HEK293 (cell line): ENCODE measurements around the gene SLC1A2.

Experiments
- CTCF ChIA-PET: fragments of 350-600 bp; formaldehyde crosslinking; extraction: SDS; loops from one replicate; lab custom pipeline; 2021; ENCODE audit warnings: antibody characterized with exemption; lab: Yijun Ruan, JAX
- POLR2A ChIA-PET: fragments of 300-600 bp; formaldehyde crosslinking; extraction: SDS; loops from one replicate; lab custom pipeline; 2020; ENCODE audit warnings: antibody characterized with exemption, inconsistent platforms; lab: Yijun Ruan, JAX
- H3K27ac ChIP-seq: fragments of 200-500 bp; sonication (Bioruptor generic); 2 replicates; pipeline ENCODE4 v1.5.1; 2014; ENCODE audit warnings: low read depth, low read length, control low read depth, inconsistent platforms; ENCODE audit errors: extremely low read depth
- H3K36me3 ChIP-seq, 2 experiments: fragments of 200-500 bp in 1 of 2; sonication (Bioruptor generic) in 1 of 2; 1 replicate in 1 of 2; 2 replicates in 1 of 2; pipeline ENCODE4 v1.5.1; 2014 to 2017; ENCODE audit warnings: inconsistent platforms in 2 of 2, low read length in 2 of 2; ENCODE audit not compliant: control insufficient read depth in 2 of 2, insufficient read depth in 1 of 2
- H3K4me1 ChIP-seq: fragments of 200-500 bp; sonication (Bioruptor generic); 2 replicates; pipeline ENCODE4 v1.5.1; 2014; ENCODE audit warnings: mild to moderate bottlenecking, low read length, inconsistent platforms; ENCODE audit not compliant: control insufficient read depth, insufficient read depth
- H3K4me3 ChIP-seq: 2 replicates; pipeline ENCODE4 v1.5.1; 2011; ENCODE audit warnings: low read depth, mild to moderate bottlenecking, control low read depth, low read length, moderate library complexity
- H3K9me3 ChIP-seq: fragments of 200-500 bp; sonication (Bioruptor generic); 2 replicates; pipeline ENCODE4 v1.5.1; 2014; ENCODE audit warnings: low read depth, low read length, inconsistent platforms; ENCODE audit not compliant: control insufficient read depth, insufficient read depth
- BCL11B ChIP-seq: fragments of 450-650 bp; formaldehyde crosslinking; IDR thresholded peaks from 2 replicates; pipeline ENCODE4 v1.5.1; 2016; ENCODE audit warnings: low read depth, missing biosample characterization, missing genetic modification characterization
- IKZF3 ChIP-seq: fragments of 450-650 bp; IDR thresholded peaks from 2 replicates; pipeline ENCODE4 v1.5.0; 2018; ENCODE audit warnings: missing biosample characterization, mild to moderate bottlenecking, missing genetic modification characterization, moderate library complexity
- SCRT2 ChIP-seq: fragments of 450-650 bp; formaldehyde crosslinking; IDR thresholded peaks from 2 replicates; pipeline ENCODE4 v1.5.1; 2016; ENCODE audit warnings: missing biosample characterization, missing genetic modification characterization
- SP7 ChIP-seq: fragments of 450-650 bp; formaldehyde crosslinking; IDR thresholded peaks from 2 replicates; pipeline ENCODE4 v1.5.1; 2016; ENCODE audit warnings: missing biosample characterization, missing genetic modification characterization
- TRIM28 ChIP-seq: IDR thresholded peaks from 2 replicates; pipeline ENCODE4 v1.6.1; 2011; ENCODE audit warnings: low read length, control low read depth, borderline replicate concordance
- ZBTB48 ChIP-seq: fragments of 450-650 bp; formaldehyde crosslinking; IDR thresholded peaks from 2 replicates; pipeline ENCODE4 v1.5.1; 2016; ENCODE audit warnings: missing biosample characterization, missing genetic modification characterization
- ZFP69B ChIP-seq: fragments of 450-650 bp; formaldehyde crosslinking; IDR thresholded peaks from 2 replicates; pipeline ENCODE4 v1.5.1; 2016; ENCODE audit warnings: missing biosample characterization, missing genetic modification characterization
- ZNF10 ChIP-seq: fragments of 450-650 bp; formaldehyde crosslinking; IDR thresholded peaks from 2 replicates; pipeline ENCODE4 v1.5.1; 2017; ENCODE audit warnings: missing biosample characterization, missing genetic modification characterization
- ZNF146 ChIP-seq: fragments of 450-650 bp; formaldehyde crosslinking; IDR thresholded peaks from 2 replicates; pipeline ENCODE4 v1.5.1; 2016; ENCODE audit warnings: missing biosample characterization, missing genetic modification characterization
- ZNF302 ChIP-seq: fragments of 450-650 bp; formaldehyde crosslinking; IDR thresholded peaks from 2 replicates; pipeline ENCODE4 v1.5.1; 2016; ENCODE audit warnings: missing biosample characterization, missing genetic modification characterization, low read depth
- ZNF350 ChIP-seq: fragments of 450-650 bp; formaldehyde crosslinking; IDR thresholded peaks from 2 replicates; pipeline ENCODE4 v1.5.0; 2017; ENCODE audit warnings: missing biosample characterization, mild to moderate bottlenecking, missing genetic modification characterization
- ZNF501 ChIP-seq: fragments of 450-650 bp; formaldehyde crosslinking; IDR thresholded peaks from 2 replicates; pipeline ENCODE4 v1.5.1; 2016; ENCODE audit warnings: missing biosample characterization, missing genetic modification characterization
- ZNF747 ChIP-seq: fragments of 450-650 bp; formaldehyde crosslinking; IDR thresholded peaks from 2 replicates; pipeline ENCODE4 v1.5.1; 2016; ENCODE audit warnings: missing biosample characterization, missing genetic modification characterization
- ZNF791 ChIP-seq: fragments of 450-650 bp; formaldehyde crosslinking; IDR thresholded peaks from 2 replicates; pipeline ENCODE4 v1.5.1; 2016; ENCODE audit warnings: missing biosample characterization, missing genetic modification characterization
- TF ChIP-seq, protein P1 (sequence below): fragments of 450-650 bp; formaldehyde crosslinking; IDR thresholded peaks from 2 replicates; pipeline ENCODE4 v1.5.1; 2016; ENCODE audit warnings: missing biosample characterization, missing genetic modification characterization
- TF ChIP-seq, protein P2 (sequence below): fragments of 450-650 bp; formaldehyde crosslinking; IDR thresholded peaks from 2 replicates; pipeline ENCODE4 v1.5.1; 2016; ENCODE audit warnings: missing biosample characterization, missing genetic modification characterization
- TF ChIP-seq, protein P3 (sequence below): fragments of 450-650 bp; formaldehyde crosslinking; IDR thresholded peaks from 2 replicates; pipeline ENCODE4 v1.5.1; 2016; ENCODE audit warnings: missing biosample characterization, missing genetic modification characterization
- TF ChIP-seq, protein P4 (sequence below): fragments of 450-650 bp; formaldehyde crosslinking; conservative IDR thresholded peaks from 2 replicates; pipeline ENCODE4 v1.5.1; 2016; ENCODE audit warnings: low read depth, missing biosample characterization, missing genetic modification characterization
- TF ChIP-seq, protein P5 (sequence below): fragments of 450-650 bp; formaldehyde crosslinking; IDR thresholded peaks from 2 replicates; pipeline ENCODE4 v1.5.1; 2016; ENCODE audit warnings: missing biosample characterization, missing genetic modification characterization

SLC1A2 gene

DNA sequence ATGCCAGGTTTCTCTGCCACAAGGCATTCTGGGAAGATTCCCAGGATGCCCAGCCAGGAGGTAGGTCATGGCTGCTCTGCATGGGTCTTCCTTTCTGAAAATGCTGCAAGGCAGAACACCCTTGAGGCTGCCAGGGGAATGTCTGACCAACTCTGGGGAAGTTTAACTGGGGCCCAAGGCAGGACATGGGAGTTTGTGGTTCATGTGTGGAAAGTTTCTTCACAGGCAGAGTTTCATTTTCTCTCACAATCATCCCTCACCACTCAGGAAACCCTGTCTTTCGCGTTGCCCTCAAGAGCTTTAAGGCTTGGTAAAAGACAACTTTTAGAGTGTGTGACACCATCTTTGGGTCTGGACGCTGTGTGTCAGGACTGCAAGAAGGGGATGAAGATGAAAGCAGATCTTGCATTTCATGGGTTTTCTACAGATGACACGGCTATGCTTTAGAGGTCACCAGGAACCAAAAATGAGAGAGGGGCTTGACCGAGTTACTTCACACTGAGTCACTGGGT is 146.9 kb downstream of the SLC1A2 start:
- H3K9me3 ChIP-seq, result no peaks in the 10 kb centered on the region
- TF ChIP-seq, protein P1, sequence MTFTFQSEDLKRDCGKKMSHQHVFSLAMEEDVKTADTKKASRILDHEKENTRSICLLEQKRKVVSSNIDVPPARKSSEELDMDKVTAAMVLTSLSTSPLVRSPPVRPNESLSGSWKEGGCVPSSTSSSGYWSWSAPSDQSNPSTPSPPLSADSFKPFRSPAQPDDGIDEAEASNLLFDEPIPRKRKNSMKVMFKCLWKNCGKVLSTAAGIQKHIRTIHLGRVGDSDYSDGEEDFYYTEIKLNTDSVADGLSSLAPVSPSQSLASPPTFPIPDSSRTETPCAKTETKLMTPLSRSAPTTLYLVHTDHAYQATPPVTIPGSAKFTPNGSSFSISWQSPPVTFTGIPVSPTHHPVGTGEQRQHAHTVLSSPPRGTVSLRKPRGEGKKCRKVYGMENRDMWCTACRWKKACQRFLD (tag by site-specific recombination), result no peak
- TF ChIP-seq ZNF146 (tag by site-specific recombination) (no peak), ZFP69B (tag by site-specific recombination) (no peak), SP7 (no peak), BCL11B (tag by site-specific recombination) (no peak), ZBTB48 (tag by site-specific recombination) (no peak), ZNF747 (tag by site-specific recombination) (no peak)
- TF ChIP-seq, protein P2, sequence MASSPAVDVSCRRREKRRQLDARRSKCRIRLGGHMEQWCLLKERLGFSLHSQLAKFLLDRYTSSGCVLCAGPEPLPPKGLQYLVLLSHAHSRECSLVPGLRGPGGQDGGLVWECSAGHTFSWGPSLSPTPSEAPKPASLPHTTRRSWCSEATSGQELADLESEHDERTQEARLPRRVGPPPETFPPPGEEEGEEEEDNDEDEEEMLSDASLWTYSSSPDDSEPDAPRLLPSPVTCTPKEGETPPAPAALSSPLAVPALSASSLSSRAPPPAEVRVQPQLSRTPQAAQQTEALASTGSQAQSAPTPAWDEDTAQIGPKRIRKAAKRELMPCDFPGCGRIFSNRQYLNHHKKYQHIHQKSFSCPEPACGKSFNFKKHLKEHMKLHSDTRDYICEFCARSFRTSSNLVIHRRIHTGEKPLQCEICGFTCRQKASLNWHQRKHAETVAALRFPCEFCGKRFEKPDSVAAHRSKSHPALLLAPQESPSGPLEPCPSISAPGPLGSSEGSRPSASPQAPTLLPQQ, result no peak
- TF ChIP-seq, protein P3, sequence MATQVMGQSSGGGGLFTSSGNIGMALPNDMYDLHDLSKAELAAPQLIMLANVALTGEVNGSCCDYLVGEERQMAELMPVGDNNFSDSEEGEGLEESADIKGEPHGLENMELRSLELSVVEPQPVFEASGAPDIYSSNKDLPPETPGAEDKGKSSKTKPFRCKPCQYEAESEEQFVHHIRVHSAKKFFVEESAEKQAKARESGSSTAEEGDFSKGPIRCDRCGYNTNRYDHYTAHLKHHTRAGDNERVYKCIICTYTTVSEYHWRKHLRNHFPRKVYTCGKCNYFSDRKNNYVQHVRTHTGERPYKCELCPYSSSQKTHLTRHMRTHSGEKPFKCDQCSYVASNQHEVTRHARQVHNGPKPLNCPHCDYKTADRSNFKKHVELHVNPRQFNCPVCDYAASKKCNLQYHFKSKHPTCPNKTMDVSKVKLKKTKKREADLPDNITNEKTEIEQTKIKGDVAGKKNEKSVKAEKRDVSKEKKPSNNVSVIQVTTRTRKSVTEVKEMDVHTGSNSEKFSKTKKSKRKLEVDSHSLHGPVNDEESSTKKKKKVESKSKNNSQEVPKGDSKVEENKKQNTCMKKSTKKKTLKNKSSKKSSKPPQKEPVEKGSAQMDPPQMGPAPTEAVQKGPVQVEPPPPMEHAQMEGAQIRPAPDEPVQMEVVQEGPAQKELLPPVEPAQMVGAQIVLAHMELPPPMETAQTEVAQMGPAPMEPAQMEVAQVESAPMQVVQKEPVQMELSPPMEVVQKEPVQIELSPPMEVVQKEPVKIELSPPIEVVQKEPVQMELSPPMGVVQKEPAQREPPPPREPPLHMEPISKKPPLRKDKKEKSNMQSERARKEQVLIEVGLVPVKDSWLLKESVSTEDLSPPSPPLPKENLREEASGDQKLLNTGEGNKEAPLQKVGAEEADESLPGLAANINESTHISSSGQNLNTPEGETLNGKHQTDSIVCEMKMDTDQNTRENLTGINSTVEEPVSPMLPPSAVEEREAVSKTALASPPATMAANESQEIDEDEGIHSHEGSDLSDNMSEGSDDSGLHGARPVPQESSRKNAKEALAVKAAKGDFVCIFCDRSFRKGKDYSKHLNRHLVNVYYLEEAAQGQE (tag by site-specific recombination), result no peak
- H3K36me3 ChIP-seq, result no peaks in the 10 kb centered on the region
- H3K4me1 ChIP-seq, result no peaks in the 10 kb centered on the region
- H3K4me3 ChIP-seq, result no peak overlapping the region
- no peak overlapping the region for H3K27ac ChIP-seq
- POLR2A ChIA-PET, result no interaction called here
- CTCF ChIA-PET, result no interaction called here

DNA sequence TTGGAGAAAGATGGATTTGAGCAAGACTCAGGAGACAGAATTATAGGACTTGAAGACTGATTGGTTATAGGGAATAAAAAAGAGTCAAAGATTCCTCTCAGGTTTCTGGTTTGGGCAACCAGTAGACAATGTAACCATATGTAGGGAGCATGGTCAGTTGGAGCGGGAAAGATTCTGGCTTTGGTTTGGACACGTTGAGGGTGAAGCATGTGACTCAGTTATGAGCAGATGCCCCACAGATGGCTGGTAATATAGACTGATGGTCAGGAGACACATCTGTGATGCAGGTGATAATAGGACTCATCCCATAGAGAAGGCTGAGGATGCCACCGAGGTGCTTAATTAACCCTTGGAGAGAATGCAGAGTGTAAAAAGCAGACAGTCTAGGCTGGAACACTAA is 148.3 kb downstream of the SLC1A2 start:
- CTCF ChIA-PET, result no interaction called here
- Histone ChIP-seq H3K9me3 (no peaks in the 10 kb centered on the region), H3K4me1 (no peaks in the 10 kb centered on the region), H3K36me3 (no peaks in the 10 kb centered on the region), H3K4me3 (no peak overlapping the region)
- TF ChIP-seq ZNF791 (tag by site-specific recombination), result no peak
- TF ChIP-seq ZNF10 (tag by site-specific recombination), result no peak
- TF ChIP-seq ZNF501 (tag by site-specific recombination), result no peak
- TF ChIP-seq TRIM28, result no peak
- TF ChIP-seq, protein P4, sequence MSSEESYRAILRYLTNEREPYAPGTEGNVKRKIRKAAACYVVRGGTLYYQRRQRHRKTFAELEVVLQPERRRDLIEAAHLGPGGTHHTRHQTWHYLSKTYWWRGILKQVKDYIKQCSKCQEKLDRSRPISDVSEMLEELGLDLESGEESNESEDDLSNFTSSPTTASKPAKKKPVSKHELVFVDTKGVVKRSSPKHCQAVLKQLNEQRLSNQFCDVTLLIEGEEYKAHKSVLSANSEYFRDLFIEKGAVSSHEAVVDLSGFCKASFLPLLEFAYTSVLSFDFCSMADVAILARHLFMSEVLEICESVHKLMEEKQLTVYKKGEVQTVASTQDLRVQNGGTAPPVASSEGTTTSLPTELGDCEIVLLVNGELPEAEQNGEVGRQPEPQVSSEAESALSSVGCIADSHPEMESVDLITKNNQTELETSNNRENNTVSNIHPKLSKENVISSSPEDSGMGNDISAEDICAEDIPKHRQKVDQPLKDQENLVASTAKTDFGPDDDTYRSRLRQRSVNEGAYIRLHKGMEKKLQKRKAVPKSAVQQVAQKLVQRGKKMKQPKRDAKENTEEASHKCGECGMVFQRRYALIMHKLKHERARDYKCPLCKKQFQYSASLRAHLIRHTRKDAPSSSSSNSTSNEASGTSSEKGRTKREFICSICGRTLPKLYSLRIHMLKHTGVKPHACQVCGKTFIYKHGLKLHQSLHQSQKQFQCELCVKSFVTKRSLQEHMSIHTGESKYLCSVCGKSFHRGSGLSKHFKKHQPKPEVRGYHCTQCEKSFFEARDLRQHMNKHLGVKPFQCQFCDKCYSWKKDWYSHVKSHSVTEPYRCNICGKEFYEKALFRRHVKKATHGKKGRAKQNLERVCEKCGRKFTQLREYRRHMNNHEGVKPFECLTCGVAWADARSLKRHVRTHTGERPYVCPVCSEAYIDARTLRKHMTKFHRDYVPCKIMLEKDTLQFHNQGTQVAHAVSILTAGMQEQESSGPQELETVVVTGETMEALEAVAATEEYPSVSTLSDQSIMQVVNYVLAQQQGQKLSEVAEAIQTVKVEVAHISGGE (tag by site-specific recombination), result no peak
- TF ChIP-seq, protein P5, sequence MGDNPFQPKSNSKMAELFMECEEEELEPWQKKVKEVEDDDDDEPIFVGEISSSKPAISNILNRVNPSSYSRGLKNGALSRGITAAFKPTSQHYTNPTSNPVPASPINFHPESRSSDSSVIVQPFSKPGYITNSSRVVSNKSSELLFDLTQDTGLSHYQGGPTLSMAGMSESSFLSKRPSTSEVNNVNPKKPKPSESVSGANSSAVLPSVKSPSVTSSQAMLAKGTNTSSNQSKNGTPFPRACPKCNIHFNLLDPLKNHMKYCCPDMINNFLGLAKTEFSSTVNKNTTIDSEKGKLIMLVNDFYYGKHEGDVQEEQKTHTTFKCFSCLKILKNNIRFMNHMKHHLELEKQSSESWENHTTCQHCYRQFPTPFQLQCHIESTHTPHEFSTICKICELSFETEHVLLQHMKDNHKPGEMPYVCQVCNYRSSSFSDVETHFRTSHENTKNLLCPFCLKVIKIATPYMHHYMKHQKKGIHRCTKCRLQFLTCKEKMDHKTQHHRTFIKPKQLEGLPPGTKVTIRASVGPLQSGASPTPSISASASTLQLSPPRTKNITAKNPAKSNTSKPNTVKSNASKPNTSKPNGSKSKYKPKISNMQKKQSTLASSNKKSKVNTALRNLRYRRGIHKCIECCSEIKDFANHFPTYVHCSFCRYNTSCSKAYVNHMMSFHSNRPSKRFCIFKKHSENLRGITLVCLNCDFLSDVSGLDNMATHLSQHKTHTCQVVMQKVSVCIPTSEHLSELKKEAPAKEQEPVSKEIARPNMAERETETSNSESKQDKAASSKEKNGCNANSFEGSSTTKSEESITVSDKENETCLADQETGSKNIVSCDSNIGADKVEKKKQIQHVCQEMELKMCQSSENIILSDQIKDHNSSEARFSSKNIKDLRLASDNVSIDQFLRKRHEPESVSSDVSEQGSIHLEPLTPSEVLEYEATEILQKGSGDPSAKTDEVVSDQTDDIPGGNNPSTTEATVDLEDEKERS (tag by site-specific recombination), result no peak
- no peak for TF ChIP-seq SCRT2
- TF ChIP-seq ZNF350 (tag by site-specific recombination), result no peak
- TF ChIP-seq IKZF3 (tag by site-specific recombination), result no peak
- no peak for TF ChIP-seq ZNF302 (tag by site-specific recombination)
- TF ChIP-seq, all 188 proteins: peak for 0
- no peak overlapping the region for H3K27ac ChIP-seq
- POLR2A ChIA-PET, result no interaction called here
